GM18867 (cell line): ENCODE measurements around the gene TUBG2.

ENCODE experiments used
- ATAC-seq: cut with Tn5 transposase; IDR thresholded peaks from one replicate; pipeline ENCODE4 v1.9.1; 2021; ENCODE audit warnings: mild to moderate bottlenecking, moderate library complexity; ENCODE audit not compliant: unreplicated experiment

The TUBG2 gene

GRCh38 chr17:42695500-42695899, 36.4 kb downstream of the TUBG2 start:
- ATAC-seq, result no peak

GRCh38 chr17:42697108-42697811, 38.2 kb downstream of the TUBG2 start:
- no peak for ATAC-seq

GRCh38 chr17:42698736-42699414, 39.8 kb downstream of the TUBG2 start:
- no peak for ATAC-seq

GRCh38 chr17:42699415-42699740, 40.3 kb downstream of the TUBG2 start:
- no peak for ATAC-seq

GRCh38 chr17:42700586-42701289, 41.7 kb downstream of the TUBG2 start:
- ATAC-seq, result no peak

GRCh38 chr17:42702446-42702845, 43.4 kb downstream of the TUBG2 start:
- ATAC-seq, result no peak

GRCh38 chr17:42704490-42704836, 45.4 kb downstream of the TUBG2 start:
- no peak for ATAC-seq

- ATAC-seq, result peak; percentile 71
Measured at GRCh38 chr17:42704837-42705494, 45.9 kb downstream of the TUBG2 start.

- no peak for ATAC-seq
Measured at GRCh38 chr17:42706732-42707131, 47.6 kb downstream of the TUBG2 start.

- ATAC-seq, result no peak
Measured at GRCh38 chr17:42708588-42708987, 49.5 kb downstream of the TUBG2 start.

- ATAC-seq, result no peak
Measured at GRCh38 chr17:42709561-42709960, 50.5 kb downstream of the TUBG2 start.
